Measurements from ENCODE around the gene MAGEA3.
"Not testable (repeated sequence)": the region's sequence is repeated elsewhere in the genome, so short reads cannot be mapped to it uniquely, and the experiment has no call there.

MAGEA3 gene

GRCh38 chrX:152663086-152663485, 35.5 kb upstream of the MAGEA3 start:
- H3K27ac ChIP-seq (ENCODE audit: extremely low read depth, low read depth, low read length) = no peak overlapping the region
- no peak overlapping the region for H3K4me3 ChIP-seq (ENCODE audit: low read depth, low read length)
- no peaks in the 10 kb centered on the region for H3K4me1 ChIP-seq (ENCODE audit: control insufficient read depth, insufficient read depth, low read length)
- ChIA-PET CTCF (interaction anchor here (1.1 to 1.7 kb wide), 2 partner anchors 22 to 910 kb away, joined by 3 to 5 read pairs; no protein-coding TSS in a partner anchor), POLR2A (no interaction called here)
- no peaks in the 10 kb centered on the region for H3K36me3 ChIP-seq (ENCODE audit: control insufficient read depth in 2 of 2, insufficient read depth in 1 of 2, low read length in 2 of 2)
- no peak for TF ChIP-seq ZNF18 (tag by site-specific recombination; IDR thresholded peaks at IDR 0.05)
- no peaks in the 10 kb centered on the region for H3K9me3 ChIP-seq (ENCODE audit: control insufficient read depth, insufficient read depth, low read depth, low read length)

- TF ChIP-seq ZNF169 (tag by site-specific recombination; IDR thresholded peaks at IDR 0.05) = no peak
- no peak for TF ChIP-seq ZNF558 (tag by site-specific recombination; IDR thresholded peaks at IDR 0.05)
- no peak for TF ChIP-seq ZNF776 (tag by site-specific recombination; IDR thresholded peaks at IDR 0.05; ENCODE audit: borderline replicate concordance)
- TF ChIP-seq ZNF292 (tag by site-specific recombination; IDR thresholded peaks at IDR 0.05; ENCODE audit: borderline replicate concordance, low read depth) = no peak
- no peak for TF ChIP-seq ZXDB (tag by site-specific recombination; IDR thresholded peaks at IDR 0.05)
- TF ChIP-seq TRIM28 (IDR thresholded peaks at IDR 0.05; ENCODE audit: borderline replicate concordance, low read length) = no peak
- TF ChIP-seq ZNF600 (tag by site-specific recombination; IDR thresholded peaks at IDR 0.05) = no peak
- TF ChIP-seq ELK4 (IDR thresholded peaks at IDR 0.05; ENCODE audit: borderline replicate concordance, low read depth, low read length) = no peak
- TF ChIP-seq ZNF184 (tag by site-specific recombination; IDR thresholded peaks at IDR 0.05) = no peak
- Histone ChIP-seq H3K27ac (ENCODE audit: extremely low read depth, low read depth, low read length) (no peak overlapping the region), H3K9me3 (ENCODE audit: control insufficient read depth, insufficient read depth, low read depth, low read length) (no peaks in the 10 kb centered on the region), H3K4me1 (ENCODE audit: control insufficient read depth, insufficient read depth, low read length) (no peaks in the 10 kb centered on the region), H3K36me3 (ENCODE audit: control insufficient read depth in 2 of 2, insufficient read depth in 1 of 2, low read length in 2 of 2) (no peaks in the 10 kb centered on the region), H3K4me3 (ENCODE audit: low read depth, low read length) (no peak overlapping the region)
- CTCF ChIA-PET = interaction anchor here (0.6 to 0.7 kb wide), 2 partner anchors 12 to 16 kb away, joined by 3 read pairs; no protein-coding TSS in a partner anchor
- POLR2A ChIA-PET = no interaction called here
Observed at GRCh38 chrX:152674135-152674534, 24.5 kb upstream of the MAGEA3 start.

DNA sequence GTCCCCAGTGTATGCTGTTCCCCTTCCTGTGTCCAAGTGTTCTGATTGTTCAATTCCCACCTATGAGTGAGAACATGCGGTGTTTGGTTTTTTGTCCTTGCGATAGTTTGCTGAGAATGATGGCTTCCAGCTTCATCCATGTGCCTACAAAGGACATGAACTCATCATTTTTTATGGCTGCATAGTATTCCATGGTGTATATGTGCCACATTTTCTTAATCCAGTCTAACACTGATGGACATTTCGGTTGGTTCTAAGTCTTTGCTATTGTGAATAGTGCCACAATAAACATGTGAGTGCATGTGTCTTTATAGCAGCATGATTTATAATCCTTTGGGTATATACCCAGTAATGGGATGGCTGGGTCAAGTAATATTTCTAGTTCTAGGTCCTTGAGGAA, 23.9 kb upstream of the MAGEA3 start:
- H3K4me3 ChIP-seq (ENCODE audit: low read depth, low read length); H3K36me3 ChIP-seq (ENCODE audit: control insufficient read depth in 2 of 2, insufficient read depth in 1 of 2, low read length in 2 of 2); H3K27ac ChIP-seq (ENCODE audit: extremely low read depth, low read depth, low read length); POLR2A ChIA-PET; H3K4me1 ChIP-seq (ENCODE audit: control insufficient read depth, insufficient read depth, low read length); H3K9me3 ChIP-seq (ENCODE audit: control insufficient read depth, insufficient read depth, low read depth, low read length): not testable (repeated sequence)
- peak; percentile 75 for TF ChIP-seq ZNF146 (tag by site-specific recombination; IDR thresholded peaks at IDR 0.05)
- CTCF ChIA-PET = interaction anchor here (0.6 kb wide), 1 partner anchor 13 kb away, joined by 3 read pairs; no protein-coding TSS in a partner anchor

DNA sequence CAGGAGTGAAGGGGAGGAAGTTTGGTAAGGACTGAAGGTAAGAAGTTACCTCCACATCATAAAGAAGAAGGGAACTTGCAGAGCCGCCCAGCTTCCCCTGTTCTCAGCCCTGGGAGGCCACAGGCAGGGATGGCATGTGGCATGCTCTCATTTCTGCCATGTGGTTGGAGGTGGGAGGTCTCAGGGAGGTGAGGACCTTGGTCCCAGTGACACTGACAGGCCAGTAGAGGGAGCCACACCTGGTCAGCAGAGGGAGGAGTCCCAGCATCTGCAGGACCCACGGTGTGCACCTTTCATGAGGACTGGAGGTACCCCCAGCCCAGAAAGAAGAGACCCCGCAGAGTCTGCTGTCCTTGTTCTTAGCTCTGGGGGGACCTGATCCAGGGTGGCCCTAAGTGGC, 17.6 kb upstream of the MAGEA3 start:
- CTCF ChIA-PET; H3K4me1 ChIP-seq (ENCODE audit: control insufficient read depth, insufficient read depth, low read length); H3K9me3 ChIP-seq (ENCODE audit: control insufficient read depth, insufficient read depth, low read depth, low read length); H3K36me3 ChIP-seq (ENCODE audit: control insufficient read depth in 2 of 2, insufficient read depth in 1 of 2, low read length in 2 of 2); H3K27ac ChIP-seq (ENCODE audit: extremely low read depth, low read depth, low read length); POLR2A ChIA-PET; H3K4me3 ChIP-seq (ENCODE audit: low read depth, low read length): not testable (repeated sequence)

DNA sequence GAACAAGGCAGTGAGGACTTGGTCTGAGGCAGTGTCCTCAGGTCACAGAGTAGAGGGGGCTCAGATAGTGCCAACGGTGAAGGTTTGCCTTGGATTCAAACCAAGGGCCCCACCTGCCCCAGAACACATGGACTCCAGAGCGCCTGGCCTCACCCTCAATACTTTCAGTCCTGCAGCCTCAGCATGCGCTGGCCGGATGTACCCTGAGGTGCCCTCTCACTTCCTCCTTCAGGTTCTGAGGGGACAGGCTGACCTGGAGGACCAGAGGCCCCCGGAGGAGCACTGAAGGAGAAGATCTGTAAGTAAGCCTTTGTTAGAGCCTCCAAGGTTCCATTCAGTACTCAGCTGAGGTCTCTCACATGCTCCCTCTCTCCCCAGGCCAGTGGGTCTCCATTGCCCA, 1.8 kb downstream of the MAGEA3 start:
- H3K4me3 ChIP-seq (ENCODE audit: low read depth, low read length); CTCF ChIA-PET; POLR2A ChIA-PET; H3K9me3 ChIP-seq (ENCODE audit: control insufficient read depth, insufficient read depth, low read depth, low read length); H3K27ac ChIP-seq (ENCODE audit: extremely low read depth, low read depth, low read length); H3K36me3 ChIP-seq (ENCODE audit: control insufficient read depth in 2 of 2, insufficient read depth in 1 of 2, low read length in 2 of 2); H3K4me1 ChIP-seq (ENCODE audit: control insufficient read depth, insufficient read depth, low read length): not testable (repeated sequence)

- POLR2A ChIA-PET = not testable (repeated sequence)
Observed at GRCh38 chrX:152706500-152706899, 7.9 kb downstream of the MAGEA3 start.

DNA sequence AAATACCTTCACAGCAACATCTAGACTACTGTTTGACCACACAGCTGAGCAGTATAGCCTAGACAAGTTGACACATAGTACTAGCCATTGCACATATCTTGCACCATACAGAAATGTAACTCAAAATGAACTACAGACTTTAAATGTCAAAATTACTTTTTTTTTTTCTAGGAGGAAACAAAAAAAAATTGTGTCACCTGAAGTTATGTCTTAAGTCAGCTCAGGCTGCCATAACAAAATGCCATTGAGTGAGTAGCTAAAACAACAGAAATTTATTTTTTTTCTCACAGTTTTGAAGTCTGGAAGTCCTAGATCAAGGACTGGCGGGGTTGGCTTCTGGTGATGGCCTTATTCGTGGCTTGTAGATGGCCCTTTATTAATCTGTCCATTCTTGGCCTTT, 10.6 kb downstream of the MAGEA3 start, which contains the start of gene CSAG2:
Gene CSAG2 (minus strand): TSS at position 101 of the 400 bp plus-strand sequence. CDS start 161 bp downstream, outside the sequence.
- H3K4me1 ChIP-seq (ENCODE audit: control insufficient read depth, insufficient read depth, low read length); H3K27ac ChIP-seq (ENCODE audit: extremely low read depth, low read depth, low read length); CTCF ChIA-PET; POLR2A ChIA-PET; H3K36me3 ChIP-seq (ENCODE audit: control insufficient read depth in 2 of 2, insufficient read depth in 1 of 2, low read length in 2 of 2); H3K4me3 ChIP-seq (ENCODE audit: low read depth, low read length); H3K9me3 ChIP-seq (ENCODE audit: control insufficient read depth, insufficient read depth, low read depth, low read length): not testable (repeated sequence)

More at GRCh38 chrX:152706500-152706899, 7.9 kb downstream of the MAGEA3 start:
- H3K36me3 ChIP-seq (ENCODE audit: control insufficient read depth in 2 of 2, insufficient read depth in 1 of 2, low read length in 2 of 2); CTCF ChIA-PET; H3K27ac ChIP-seq (ENCODE audit: extremely low read depth, low read depth, low read length); H3K9me3 ChIP-seq (ENCODE audit: control insufficient read depth, insufficient read depth, low read depth, low read length); H3K4me1 ChIP-seq (ENCODE audit: control insufficient read depth, insufficient read depth, low read length); H3K4me3 ChIP-seq (ENCODE audit: low read depth, low read length): not testable (repeated sequence)

GRCh38 chrX:152713195-152713594, 14.6 kb downstream of the MAGEA3 start:
- CTCF ChIA-PET; POLR2A ChIA-PET; H3K4me3 ChIP-seq (ENCODE audit: low read depth, low read length); H3K4me1 ChIP-seq (ENCODE audit: control insufficient read depth, insufficient read depth, low read length); H3K36me3 ChIP-seq (ENCODE audit: control insufficient read depth in 2 of 2, insufficient read depth in 1 of 2, low read length in 2 of 2); H3K27ac ChIP-seq (ENCODE audit: extremely low read depth, low read depth, low read length); H3K9me3 ChIP-seq (ENCODE audit: control insufficient read depth, insufficient read depth, low read depth, low read length): not testable (repeated sequence)
